GM12865 (cell line): Measurements from ENCODE around the gene PGM2.
A peak's percentile ranks its signal among the peaks of the same experiment; 100 is the strongest.
"Not testable (repeated sequence)": the region's sequence is repeated elsewhere in the genome, so short reads cannot be mapped to it uniquely, and the experiment has no call there.

ENCODE experiments used
- DNase-seq: peaks from one replicate; pipeline ENCODE4 v3.0.0; 2010; ENCODE audit warnings: low read depth
- H3K4me3 ChIP-seq: 2 replicates; pipeline ENCODE4 v1.5.1; 2011; ENCODE audit warnings: mild to moderate bottlenecking, low read depth, low read length, control low read depth
- TF ChIP-seq, protein P1 (sequence below): IDR thresholded peaks from 2 replicates; pipeline ENCODE4 v1.5.1; 2011; ENCODE audit warnings: low read length, control low read depth, low read depth, inconsistent platforms; ENCODE audit not compliant: insufficient read depth; ENCODE audit errors: missing control alignments

The PGM2 gene

DNA sequence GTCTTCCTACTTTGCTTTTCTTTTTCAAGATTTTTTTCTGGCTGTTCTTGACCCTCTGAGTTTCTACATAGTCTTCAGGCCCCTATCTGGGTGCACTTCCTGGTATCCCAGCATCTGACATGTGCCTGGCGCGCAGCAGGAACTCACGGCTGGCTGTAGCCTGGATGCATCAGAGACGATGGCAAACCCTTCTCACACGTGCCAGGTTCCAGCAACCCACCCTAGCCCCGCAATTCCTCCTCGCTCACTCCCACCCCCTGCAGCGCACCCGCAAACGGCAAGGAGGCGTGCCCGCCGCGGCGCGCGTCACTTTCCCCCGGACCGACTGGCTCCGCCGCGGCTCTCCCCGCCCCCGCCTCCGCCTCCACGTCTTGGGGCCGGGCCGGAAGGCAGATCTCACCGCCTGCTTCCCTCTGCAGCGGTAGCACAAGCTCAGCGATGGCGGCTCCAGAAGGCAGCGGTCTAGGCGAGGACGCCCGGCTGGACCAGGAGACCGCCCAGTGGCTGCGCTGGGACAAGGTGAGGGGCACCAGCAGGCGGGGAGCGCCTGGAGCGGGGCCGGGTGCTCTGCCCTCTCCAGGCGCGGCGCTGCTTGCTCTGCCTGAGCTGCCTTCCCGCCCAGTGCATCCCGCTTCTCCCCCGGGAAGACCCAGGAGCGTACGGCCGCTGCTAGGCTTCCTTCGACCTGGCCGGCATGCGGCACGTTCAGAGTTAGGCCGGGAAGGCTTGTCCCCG, at the start of gene PGM2:
TSS of gene PGM2 (plus strand) at position 392 of the 735 bp plus-strand sequence. CDS start at position 439, 47 bp downstream.
- peak within 1 kb of the TSS; percentile 89 for H3K4me3 ChIP-seq
- peak; percentile 93 for DNase-seq
- TF ChIP-seq, protein P1, sequence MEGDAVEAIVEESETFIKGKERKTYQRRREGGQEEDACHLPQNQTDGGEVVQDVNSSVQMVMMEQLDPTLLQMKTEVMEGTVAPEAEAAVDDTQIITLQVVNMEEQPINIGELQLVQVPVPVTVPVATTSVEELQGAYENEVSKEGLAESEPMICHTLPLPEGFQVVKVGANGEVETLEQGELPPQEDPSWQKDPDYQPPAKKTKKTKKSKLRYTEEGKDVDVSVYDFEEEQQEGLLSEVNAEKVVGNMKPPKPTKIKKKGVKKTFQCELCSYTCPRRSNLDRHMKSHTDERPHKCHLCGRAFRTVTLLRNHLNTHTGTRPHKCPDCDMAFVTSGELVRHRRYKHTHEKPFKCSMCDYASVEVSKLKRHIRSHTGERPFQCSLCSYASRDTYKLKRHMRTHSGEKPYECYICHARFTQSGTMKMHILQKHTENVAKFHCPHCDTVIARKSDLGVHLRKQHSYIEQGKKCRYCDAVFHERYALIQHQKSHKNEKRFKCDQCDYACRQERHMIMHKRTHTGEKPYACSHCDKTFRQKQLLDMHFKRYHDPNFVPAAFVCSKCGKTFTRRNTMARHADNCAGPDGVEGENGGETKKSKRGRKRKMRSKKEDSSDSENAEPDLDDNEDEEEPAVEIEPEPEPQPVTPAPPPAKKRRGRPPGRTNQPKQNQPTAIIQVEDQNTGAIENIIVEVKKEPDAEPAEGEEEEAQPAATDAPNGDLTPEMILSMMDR, result no peak

DNA sequence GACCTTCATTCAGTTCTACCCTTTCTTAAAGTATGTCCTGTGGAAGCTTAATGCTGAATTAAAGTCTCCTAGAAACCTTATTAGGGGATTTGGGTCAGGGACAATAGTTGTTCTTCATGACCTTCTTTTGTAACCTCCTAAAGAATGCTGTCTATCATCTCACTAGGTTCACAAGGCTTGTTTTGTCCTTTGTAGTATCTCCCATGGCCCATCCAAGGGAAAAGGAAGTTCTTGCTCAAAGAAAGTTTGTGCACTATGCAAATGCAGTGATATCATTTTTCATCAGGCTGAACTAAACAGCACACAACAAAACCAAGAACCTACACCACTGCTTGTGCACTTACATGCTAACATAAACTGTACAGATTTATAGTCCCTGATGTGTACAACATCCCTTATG, 46.6 kb upstream of the PGM2 start:
- no peak overlapping the region for H3K4me3 ChIP-seq
- TF ChIP-seq, protein P1, result no peak
- no peak for DNase-seq

DNA sequence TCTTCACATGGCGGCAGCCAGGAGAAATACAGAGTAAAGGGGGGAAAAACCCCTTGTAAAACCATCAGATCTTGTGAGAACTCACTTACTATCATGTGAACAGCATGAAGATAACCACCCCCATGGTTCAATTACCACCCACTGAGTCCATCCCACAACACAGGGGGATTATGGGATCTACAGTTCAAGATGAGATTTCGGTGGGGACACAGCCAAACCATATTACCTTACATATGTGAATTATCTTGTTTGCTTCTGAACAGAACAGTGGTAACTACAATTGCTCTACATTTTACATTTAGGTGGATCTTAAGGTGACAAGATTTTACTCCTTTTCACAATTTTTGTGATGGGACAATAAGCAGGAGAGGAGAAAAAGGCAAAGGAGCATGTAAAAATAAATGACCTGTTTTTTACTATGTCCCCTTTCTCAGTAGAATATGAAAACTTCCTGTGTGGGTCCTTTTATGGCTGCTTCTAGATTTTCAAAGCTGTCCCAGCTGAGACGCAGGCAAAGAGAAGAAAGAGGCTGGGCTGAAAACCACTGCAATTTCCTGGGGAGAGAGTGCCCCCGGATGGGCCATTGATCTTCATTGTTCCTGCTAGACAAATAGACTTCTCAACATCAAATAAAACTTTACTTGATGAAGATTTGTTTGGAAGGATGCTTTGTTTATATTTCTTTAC, 45.9 kb upstream of the PGM2 start:
- no peak overlapping the region for H3K4me3 ChIP-seq
- DNase-seq, result peak; percentile 51
- TF ChIP-seq, protein P1, result no peak

DNA sequence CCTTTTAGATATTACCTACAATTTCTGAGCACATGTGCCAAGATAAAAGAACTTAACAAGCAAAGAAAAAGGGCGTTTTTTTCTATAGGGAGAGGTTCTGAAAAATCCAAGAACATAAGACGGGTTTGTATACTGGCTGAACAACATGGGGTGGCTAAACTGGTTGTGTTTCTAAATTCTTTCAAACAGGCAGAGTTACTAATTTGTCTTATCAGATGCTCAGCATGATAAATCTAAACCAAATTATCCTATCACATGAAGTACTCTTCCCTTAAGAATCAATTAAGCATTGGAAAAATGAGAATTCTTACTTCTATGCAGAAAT, 45.4 kb upstream of the PGM2 start:
- TF ChIP-seq, protein P1, result no peak
- no peak overlapping the region for H3K4me3 ChIP-seq
- DNase-seq, result no peak

DNA sequence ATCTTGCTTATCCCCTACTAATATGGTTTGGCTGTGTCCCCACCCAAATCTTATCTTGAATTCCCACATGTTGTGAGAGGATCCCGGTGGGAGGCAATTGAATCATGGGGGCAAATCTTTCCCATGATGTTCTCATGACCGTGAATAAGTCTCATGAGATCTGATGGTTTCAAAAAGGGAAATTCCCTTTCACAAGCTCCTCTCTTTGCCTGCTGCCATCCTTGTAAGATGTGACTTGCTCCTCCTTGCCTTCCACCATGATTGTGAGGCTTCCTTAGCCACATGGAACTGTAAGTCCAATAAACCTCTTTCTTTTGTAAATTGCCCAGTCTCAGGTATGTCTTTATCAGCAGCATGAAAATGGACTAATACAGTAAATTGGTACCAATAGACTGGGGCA, 40.2 kb upstream of the PGM2 start:
- H3K4me3 ChIP-seq, DNase-seq: not testable (repeated sequence)

DNA sequence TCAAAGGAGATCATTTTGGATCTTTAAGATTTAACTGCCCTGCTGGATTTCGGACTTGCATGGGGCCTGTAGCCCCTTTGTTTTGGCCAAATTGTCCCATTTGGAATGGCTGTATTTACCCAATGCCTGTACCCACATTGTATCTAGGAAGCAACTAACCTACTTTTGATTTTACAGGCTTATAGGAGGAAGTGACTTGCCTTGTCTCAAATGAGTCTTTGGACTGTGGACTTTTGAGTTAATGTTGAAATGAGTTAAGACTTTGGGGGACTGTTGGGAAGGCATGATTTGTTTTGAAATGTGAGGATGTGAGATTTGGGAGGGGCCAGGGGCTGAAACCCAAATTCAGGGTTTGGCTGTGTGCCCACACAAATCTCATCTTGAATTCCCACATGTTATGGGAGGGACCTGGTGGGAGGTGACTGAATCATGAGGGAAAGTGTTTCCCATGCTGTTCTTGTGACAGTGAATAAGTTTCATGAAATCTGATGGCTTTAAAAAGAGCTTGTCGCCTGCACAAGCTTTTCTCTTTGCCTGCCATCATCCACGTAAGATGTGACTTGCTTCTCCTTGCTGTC, 38.5 kb upstream of the PGM2 start:
- H3K4me3 ChIP-seq, DNase-seq: not testable (repeated sequence)

DNA sequence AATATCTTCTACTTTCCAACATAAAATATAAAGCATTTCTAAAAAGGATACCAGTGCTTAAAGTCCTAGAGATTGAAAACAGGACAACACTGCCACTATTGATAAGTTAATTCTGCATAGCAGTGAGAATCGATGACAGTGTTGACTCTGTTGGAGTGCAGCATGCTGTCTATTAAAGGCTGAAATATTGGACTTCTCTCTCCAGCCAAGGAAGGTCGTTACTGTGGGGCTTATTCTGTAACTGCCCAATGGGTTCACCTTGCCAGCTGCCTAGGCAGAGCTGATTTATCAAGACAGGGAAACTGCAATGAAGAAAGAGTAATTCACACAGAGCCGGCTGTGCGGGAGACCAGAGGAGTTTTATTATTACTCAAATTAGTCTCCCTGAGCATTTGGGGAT, 37.7 kb upstream of the PGM2 start:
- DNase-seq, result no peak
- TF ChIP-seq, protein P1, result no peak
- no peak overlapping the region for H3K4me3 ChIP-seq

DNA sequence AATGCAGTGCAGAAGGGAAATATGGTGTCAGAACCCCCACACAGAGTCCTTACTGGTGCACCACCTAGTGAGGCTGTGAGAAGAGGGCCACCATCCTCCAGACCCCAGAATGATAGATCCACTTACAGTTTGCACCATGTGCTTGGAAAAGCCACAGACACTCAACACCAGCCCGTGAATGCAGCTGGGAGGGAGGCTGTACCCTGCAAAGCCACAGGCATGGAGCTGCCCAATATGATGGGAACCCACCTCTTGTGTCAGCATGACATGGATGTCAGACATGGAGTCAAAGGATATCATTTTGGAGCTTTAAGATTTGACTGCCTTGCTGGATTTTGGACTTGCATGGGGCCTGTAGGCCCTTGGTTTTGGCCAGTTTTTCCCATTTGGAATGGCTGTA, 34.2 kb upstream of the PGM2 start:
- TF ChIP-seq, protein P1, result no peak

More for the DNA sequence above, 34.2 kb upstream of the PGM2 start:
- DNase-seq, result no peak
- no peak overlapping the region for H3K4me3 ChIP-seq
